Tibial nerve (tissue), 4 donors: Measurements from ENCODE around the gene EYS.

Source experiments
- CTCF ChIP-seq, 5 experiments: fragments of 200-600 bp in 3 of 5; fragments of 450-650 bp in 2 of 5; sonication (generic) in 3 of 5; IDR thresholded peaks; one replicate each; pipeline ENCODE4 v1.5.1; 2016 to 2019; ENCODE audit warnings: antibody characterized with exemption in 5 of 5, mild to moderate bottlenecking in 3 of 5, moderate library complexity in 2 of 5
- EP300 ChIP-seq, 2 donors: sonication (generic); formaldehyde crosslinking; IDR thresholded peaks; one replicate each; pipeline ENCODE4 v1.6.1; 2017; ENCODE audit warnings: antibody characterized with exemption in 2 of 2, mild to moderate bottlenecking in 1 of 2

DNA sequence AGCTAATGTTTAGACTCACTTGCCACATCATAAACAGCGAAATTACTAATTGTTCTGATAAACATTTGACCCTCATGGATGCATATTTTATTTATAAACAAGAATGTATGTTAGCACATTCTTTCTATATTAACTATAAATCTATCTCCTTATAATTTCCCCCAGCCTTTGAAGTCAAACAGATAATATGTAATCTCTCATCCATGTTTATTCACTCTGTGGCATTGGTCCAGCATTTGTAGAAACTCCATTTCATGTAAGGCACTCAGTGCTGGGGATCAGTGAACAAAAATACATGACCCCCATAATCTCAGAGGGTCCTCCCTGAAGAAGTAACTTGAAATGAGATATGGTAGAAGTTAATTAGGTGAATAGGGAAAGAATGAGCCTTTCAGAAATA is 856.9 kb downstream of the EYS start:
- no peak for TF ChIP-seq EP300 (IDR thresholded peaks at IDR 0.05)
- no peak for TF ChIP-seq CTCF (IDR thresholded peaks at IDR 0.05)
